Stimulated activated effector memory CD8-positive, alpha-beta T cell treated with anti-CD3 and anti-CD28 coated beads, Interleukin-12 subunit alpha, Interleukin-12 subunit beta, amount 100 ng/mL, for 72 hours (primary cell): Measurements from ENCODE around the gene SNX21.

ENCODE experiments used
- ATAC-seq: fragments of 150-1000 bp; cut with Tn5 transposase; 2 replicates; pipeline ENCODE4 v1.10.0; 2021
- DNase-seq, 2 donors: peaks; one replicate each; pipeline ENCODE4 v3.0.0; 2021 to 2022; ENCODE audit warnings: low spot score in 2 of 2
- H3K27ac Mint-ChIP-seq: one replicate; pipeline ENCODE4 v1.8.0; 2022; ENCODE audit warnings: mild to moderate bottlenecking, mixed read lengths
- H3K36me3 Mint-ChIP-seq: one replicate; pipeline ENCODE4 v1.8.0; 2022; ENCODE audit warnings: mild to moderate bottlenecking, mixed read lengths
- H3K4me1 Mint-ChIP-seq: one replicate; pipeline ENCODE4 v1.8.0; 2022; ENCODE audit warnings: mixed read lengths
- H3K4me3 Mint-ChIP-seq: one replicate; pipeline ENCODE4 v1.8.0; 2022; ENCODE audit warnings: mild to moderate bottlenecking, mixed read lengths
- H3K9me3 Mint-ChIP-seq: one replicate; pipeline ENCODE4 v1.8.0; 2022; ENCODE audit warnings: mixed read lengths

SNX21 gene

DNA sequence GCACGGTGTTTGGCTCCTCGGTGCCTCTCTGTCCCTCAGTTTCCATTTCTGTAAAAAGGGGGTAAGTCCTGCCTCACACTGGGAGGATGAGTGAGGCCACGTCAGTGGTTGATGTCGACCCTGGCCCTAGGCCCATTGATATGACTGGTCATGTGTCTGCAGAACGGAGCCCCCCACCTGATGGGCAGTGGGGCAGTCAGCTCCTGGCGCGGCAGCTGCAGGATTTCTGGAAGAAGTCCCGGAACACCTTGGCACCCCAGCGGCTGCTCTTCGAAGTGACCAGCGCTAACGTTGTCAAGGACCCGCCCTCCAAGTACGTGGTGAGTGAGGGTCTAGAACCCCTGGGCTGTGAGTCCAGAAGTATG, 1.2 kb downstream of the SNX21 start:
- ATAC-seq (no peak), DNase-seq (no peak)
- H3K4me1 Mint-ChIP-seq: peaks cover 10% of the 10 kb centered on the region
- H3K27ac Mint-ChIP-seq: peak overlapping the region; percentile 23
- H3K36me3 Mint-ChIP-seq: peaks cover 6% of the 10 kb centered on the region
- no peaks in the 10 kb centered on the region for H3K9me3 Mint-ChIP-seq
- peak overlapping the region; percentile 66 for H3K4me3 Mint-ChIP-seq

DNA sequence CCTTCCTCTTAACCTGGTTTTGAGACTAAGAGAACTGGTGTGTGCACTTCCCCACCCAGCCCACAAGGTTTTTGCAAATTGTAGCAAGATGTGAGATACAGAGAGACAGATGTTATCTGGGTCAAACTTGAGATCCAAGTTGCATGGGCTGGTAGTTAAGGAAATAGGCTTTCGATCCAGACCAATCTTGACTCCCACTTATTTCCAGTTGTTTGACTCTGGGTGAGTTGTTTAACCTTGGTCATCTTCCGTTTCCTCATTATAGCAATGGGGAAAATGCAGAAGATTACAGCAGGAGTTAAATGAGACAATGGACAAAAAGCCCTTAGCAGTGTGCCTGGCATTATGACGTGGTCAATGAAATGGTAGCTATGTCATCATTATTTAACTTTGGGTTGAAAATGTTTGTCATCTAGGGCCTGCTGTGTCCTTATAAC, 1.7 kb downstream of the SNX21 start:
- peaks cover 10% of the 10 kb centered on the region for H3K4me1 Mint-ChIP-seq
- no peaks in the 10 kb centered on the region for H3K9me3 Mint-ChIP-seq
- H3K36me3 Mint-ChIP-seq: peaks cover 6% of the 10 kb centered on the region
- H3K4me3 Mint-ChIP-seq: peak overlapping the region; percentile 66
- H3K27ac Mint-ChIP-seq: peak overlapping the region; percentile 23
- DNase-seq (no peak), ATAC-seq (no peak)

DNA sequence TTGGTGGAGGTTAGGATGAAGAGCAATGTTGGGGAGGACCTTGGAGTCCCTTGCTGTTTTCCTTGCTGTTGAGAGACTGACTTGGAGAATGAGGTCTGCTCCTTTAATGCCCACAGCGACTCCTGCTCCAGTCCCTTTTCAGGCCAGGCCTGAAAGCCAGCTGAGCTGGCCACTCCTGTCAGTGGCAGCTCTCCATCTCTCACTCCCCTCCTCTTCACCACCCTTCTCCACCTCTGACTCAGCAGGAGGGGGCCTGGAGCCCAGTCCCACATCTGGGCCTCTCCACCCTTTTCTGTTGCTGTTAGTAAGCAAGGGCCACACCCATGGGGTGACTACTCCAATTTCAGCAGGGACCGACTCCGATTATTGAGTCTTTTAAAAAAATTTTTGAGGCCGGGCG, 2.2 kb downstream of the SNX21 start:
- Mint-ChIP-seq H3K4me3 (no peak overlapping the region), H3K36me3 (peaks cover 6% of the 10 kb centered on the region), H3K9me3 (no peaks in the 10 kb centered on the region), H3K4me1 (peaks cover 10% of the 10 kb centered on the region), H3K27ac (peak overlapping the region; percentile 65)
- ATAC-seq (no peak), DNase-seq (no peak)

DNA sequence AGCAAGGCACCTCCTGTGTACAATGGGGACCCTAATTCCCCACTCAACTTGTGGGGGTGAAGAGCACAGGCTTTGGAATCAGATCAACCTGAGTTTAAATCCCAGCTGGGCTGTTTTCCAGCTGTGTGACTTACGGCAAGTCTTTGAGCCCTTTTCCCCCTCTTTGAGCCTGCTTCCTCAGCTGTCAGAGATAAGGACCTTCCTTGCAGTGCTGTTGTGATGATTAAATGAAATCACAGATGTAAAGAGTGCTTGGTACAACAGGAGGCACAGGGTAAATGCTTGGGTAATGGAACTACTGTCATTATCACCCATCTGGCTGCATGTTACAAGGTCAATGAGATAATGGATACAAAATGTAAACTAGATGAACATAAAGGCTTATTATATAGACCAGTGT, 3.2 kb downstream of the SNX21 start:
- peak overlapping the region; percentile 65 for H3K27ac Mint-ChIP-seq
- no peak overlapping the region for H3K4me3 Mint-ChIP-seq

DNA sequence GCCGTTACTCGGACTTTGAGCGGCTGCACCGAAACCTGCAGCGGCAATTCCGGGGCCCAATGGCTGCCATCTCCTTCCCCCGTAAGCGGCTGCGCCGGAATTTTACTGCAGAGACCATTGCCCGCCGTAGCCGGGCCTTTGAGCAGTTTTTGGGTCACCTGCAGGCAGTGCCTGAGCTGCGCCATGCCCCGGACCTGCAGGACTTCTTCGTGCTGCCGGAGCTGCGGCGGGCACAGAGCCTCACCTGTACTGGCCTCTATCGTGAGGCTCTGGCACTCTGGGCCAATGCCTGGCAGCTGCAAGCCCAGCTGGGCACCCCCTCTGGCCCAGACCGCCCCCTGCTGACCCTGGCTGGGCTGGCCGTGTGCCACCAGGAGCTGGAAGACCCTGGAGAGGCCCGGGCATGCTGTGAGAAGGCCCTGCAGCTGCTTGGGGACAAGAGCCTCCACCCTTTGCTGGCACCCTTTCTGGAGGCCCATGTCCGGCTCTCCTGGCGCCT, 7.2 kb downstream of the SNX21 start:
- peak overlapping the region; percentile 60 for H3K27ac Mint-ChIP-seq
- DNase-seq (no peak), ATAC-seq (no peak)
- H3K9me3 Mint-ChIP-seq: no peaks in the 10 kb centered on the region
- H3K36me3 Mint-ChIP-seq: peaks cover 36% of the 10 kb centered on the region
- H3K4me1 Mint-ChIP-seq: peaks cover 5% of the 10 kb centered on the region
- H3K4me3 Mint-ChIP-seq: no peak overlapping the region

More for the DNA sequence above, 3.2 kb downstream of the SNX21 start:
- ATAC-seq (no peak), DNase-seq (no peak)
- peaks cover 10% of the 10 kb centered on the region for H3K4me1 Mint-ChIP-seq
- H3K36me3 Mint-ChIP-seq: peaks cover 6% of the 10 kb centered on the region
- no peaks in the 10 kb centered on the region for H3K9me3 Mint-ChIP-seq

DNA sequence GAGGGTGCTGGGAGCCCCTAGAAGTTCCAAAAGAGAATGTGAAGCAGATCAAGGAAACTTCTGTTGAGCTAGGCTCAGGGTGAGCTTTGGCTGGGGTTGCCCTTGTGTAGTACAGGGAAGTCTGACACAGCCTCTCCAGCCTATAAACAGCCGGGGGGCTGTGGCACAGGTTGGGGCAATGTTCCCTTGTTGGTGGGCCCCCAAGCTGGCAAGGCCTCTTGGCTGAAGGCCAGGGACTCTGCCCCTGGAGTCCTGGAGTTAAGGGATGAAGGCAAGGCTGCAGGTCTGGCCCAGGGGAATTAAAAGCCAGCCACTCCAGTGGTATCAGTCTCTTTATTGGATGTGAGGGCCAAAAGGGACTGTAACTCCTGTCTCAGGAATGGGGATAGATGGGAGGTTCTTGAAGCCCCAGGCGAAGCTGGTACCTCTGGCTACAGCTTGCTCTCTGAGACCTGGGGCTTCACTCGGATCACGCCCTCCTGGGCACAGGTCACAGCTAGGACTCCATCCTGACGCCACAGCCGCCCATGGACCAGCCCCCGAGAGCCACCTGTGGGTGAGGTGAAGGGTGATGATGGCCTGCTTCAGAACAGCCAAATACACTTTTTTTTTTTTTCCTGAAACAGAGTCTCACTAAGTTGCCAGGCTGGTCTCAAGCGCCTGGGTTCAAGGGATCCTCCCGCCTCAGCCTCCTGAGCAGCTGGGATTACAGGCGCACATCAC, 8.0 kb downstream of the SNX21 start:
- Mint-ChIP-seq H3K4me1 (peaks cover 5% of the 10 kb centered on the region), H3K9me3 (no peaks in the 10 kb centered on the region), H3K27ac (peak overlapping the region; percentile 60), H3K4me3 (no peak overlapping the region), H3K36me3 (peaks cover 38% of the 10 kb centered on the region)
- DNase-seq (no peak), ATAC-seq (no peak)

DNA sequence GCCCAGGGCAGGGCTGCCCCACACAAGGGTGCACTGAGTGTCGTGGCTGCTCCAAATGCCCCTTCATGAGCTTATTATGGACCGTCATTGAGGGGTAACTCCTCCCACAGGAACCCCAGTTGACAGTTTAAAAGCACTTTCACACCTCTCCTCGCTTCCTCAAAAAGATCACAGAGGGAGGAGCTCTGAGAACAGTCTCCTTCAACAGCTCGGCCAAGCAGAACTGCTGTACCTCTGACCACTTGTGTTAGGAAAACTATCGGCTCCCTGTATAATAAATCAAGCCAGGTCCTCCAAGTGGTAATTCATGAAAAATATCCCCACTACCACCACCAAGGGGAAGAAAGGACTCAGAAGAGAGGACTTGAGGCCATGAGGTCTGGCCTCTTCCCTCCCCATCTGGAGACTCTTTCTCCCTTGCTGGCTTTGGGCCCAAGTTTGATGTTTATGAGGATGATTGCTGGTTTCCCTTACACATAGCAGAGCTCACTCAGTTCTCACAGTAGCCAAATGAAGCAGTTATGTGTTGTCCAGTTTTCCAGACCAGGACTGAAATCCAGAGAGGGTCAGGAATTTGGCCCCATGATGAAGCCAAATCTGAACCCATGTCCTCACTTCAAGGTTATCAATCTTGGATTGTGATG, 8.7 kb downstream of the SNX21 start:
- Mint-ChIP-seq H3K27ac (no peak overlapping the region), H3K9me3 (no peaks in the 10 kb centered on the region), H3K4me1 (peaks cover 5% of the 10 kb centered on the region), H3K36me3 (peaks cover 44% of the 10 kb centered on the region), H3K4me3 (no peak overlapping the region)
- ATAC-seq: no peak
- DNase-seq: no peak

DNA sequence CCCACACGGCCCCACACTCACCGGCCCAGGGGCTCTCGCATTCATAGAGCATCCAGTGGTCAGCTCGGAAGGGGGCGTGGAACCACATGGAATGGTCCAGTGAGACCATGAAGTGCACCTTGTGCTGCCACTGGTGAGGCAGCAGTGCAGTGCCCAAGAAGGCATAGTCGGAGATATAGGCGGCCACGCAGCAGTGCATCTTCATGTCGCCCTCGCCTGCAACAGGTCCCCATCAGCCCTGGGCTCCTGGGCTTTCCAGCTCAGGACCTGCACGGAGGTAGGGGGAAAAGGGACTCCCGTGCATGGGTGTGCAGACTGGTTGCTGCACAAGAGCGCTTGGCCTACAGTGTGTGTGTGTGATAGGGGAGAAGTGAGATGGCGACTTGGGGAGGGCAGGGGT, 9.9 kb downstream of the SNX21 start:
- Mint-ChIP-seq H3K36me3 (peaks cover 53% of the 10 kb centered on the region), H3K9me3 (no peaks in the 10 kb centered on the region), H3K4me1 (peaks cover 5% of the 10 kb centered on the region), H3K4me3 (no peak overlapping the region), H3K27ac (peak overlapping the region; percentile 80)
- DNase-seq (no peak), ATAC-seq (no peak)

DNA sequence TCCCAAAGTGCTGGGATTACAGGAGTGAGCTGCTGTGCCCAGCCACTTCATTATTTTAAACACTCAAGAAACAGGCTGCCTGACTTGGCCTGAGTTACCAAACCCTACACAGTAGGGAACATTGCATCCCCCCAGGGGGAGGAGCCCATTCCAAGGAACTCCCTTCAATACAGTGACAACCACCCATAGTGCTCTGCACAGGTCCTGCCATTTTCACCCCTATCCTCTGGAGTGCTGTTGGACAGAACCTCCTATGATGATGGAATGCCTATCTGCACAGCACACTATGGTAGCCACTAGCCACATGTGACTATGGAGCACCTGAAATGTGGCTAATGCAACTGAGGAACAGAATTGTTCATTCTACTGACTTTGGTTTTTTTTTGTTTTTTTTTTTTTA, 11.9 kb downstream of the SNX21 start:
- H3K4me3 Mint-ChIP-seq: no peak overlapping the region
- H3K4me1 Mint-ChIP-seq: peaks cover 10% of the 10 kb centered on the region
- peaks cover 61% of the 10 kb centered on the region for H3K36me3 Mint-ChIP-seq
- ATAC-seq (no peak), DNase-seq (no peak)
- H3K27ac Mint-ChIP-seq: no peak overlapping the region
- H3K9me3 Mint-ChIP-seq: no peaks in the 10 kb centered on the region

DNA sequence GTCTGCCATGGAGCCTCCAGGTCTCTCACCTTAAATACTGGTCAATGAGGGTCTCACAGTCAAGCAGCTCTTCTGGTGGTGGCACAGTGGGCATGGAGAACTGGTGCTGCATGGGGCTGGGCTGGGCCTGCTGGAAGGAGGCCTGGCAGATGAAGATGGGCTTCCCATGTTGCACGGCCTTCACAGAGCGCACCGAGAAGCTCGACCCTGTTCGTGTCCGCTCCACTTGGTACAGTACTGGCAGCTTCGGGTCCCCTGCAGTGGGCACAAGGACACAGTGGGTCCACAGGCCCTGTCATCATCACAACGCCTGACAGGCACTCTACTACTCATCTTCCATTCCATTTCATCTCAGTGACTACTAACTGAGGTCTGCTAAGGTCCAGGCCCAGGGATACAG, 14.8 kb downstream of the SNX21 start:
- ATAC-seq (no peak), DNase-seq (no peak)
- Mint-ChIP-seq H3K4me3 (no peak overlapping the region), H3K4me1 (peaks cover 8% of the 10 kb centered on the region), H3K9me3 (no peaks in the 10 kb centered on the region), H3K36me3 (peaks cover 68% of the 10 kb centered on the region), H3K27ac (no peak overlapping the region)

DNA sequence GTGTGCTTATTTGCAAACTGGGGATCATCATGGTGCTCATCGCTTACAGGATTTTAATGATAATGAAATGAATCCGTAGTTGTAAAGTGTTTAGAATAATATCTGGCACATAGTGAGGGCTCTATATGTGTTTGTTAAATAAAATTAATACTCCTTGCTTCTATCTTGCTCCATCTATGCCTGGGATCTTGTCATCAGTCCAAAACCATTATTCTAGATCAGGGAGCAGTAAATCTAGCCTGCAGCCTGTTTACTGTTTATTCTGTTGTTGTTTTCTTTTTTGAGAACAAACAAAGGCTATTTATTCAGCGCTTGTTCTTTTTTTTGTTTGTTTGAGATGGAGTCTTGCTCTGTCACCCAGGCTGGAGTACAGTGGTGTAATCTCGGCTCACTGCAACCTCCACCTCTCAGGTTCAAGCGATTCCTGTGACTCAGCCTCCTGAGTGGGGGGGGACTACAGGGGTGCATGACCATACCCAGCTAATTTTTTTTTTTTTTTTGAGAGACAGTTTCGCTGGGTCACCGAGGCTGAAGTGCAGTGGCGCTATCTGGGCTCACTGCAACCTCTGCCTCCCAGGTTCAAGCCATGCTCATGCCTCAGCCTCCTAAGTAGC, 15.5 kb downstream of the SNX21 start:
- Mint-ChIP-seq H3K4me3 (no peak overlapping the region), H3K36me3 (peaks cover 69% of the 10 kb centered on the region), H3K9me3 (no peaks in the 10 kb centered on the region), H3K27ac (no peak overlapping the region), H3K4me1 (peaks cover 6% of the 10 kb centered on the region)
- ATAC-seq: no peak
- DNase-seq: no peak

DNA sequence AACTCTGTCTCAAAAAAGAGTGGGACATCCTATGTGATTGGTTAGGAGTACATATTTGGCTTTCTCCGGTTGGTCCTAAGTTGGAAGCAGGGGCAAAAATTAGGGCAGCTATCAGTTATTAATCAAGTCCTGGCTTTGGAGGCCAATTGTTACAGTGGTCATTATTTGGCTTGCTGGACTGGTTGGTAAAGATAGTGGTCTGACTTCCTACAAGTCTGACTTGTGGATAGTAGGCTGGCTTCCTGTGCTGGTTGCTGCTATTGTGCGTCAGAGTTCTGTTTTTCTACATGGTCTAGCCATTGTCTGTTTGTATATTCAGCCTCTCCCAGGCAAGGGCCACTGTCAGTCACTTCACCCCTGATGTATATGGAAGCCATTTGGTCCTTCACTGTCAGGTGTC, 16.6 kb downstream of the SNX21 start:
- DNase-seq (no peak), ATAC-seq (no peak)
- Mint-ChIP-seq H3K9me3 (no peaks in the 10 kb centered on the region), H3K27ac (peak overlapping the region; percentile 48), H3K36me3 (peaks cover 57% of the 10 kb centered on the region), H3K4me3 (no peak overlapping the region), H3K4me1 (peaks cover 6% of the 10 kb centered on the region)

DNA sequence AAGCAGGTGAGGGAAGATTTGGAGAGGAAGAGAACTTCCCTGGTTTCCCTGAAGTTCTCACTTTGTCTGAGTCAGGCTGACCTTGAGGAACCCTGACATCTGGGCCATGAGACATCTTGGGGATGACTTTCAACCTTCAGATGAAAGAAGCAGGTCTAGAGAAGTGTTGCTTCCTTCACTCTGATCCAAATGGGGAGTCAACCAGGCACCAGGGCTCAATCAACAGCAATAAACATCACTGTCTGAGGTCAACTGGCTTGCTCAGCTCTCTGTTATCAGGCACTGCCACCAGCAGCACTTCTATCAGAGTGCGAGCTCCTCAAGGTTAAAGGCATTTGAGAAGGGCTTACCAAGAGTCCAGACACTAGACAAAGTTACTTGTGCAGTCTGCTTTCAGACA, 17.3 kb downstream of the SNX21 start:
- DNase-seq: no peak
- no peak overlapping the region for H3K4me3 Mint-ChIP-seq
- no peaks in the 10 kb centered on the region for H3K9me3 Mint-ChIP-seq
- peak overlapping the region; percentile 48 for H3K27ac Mint-ChIP-seq
- peaks cover 50% of the 10 kb centered on the region for H3K36me3 Mint-ChIP-seq
- peaks cover 7% of the 10 kb centered on the region for H3K4me1 Mint-ChIP-seq
- ATAC-seq: no peak

DNA sequence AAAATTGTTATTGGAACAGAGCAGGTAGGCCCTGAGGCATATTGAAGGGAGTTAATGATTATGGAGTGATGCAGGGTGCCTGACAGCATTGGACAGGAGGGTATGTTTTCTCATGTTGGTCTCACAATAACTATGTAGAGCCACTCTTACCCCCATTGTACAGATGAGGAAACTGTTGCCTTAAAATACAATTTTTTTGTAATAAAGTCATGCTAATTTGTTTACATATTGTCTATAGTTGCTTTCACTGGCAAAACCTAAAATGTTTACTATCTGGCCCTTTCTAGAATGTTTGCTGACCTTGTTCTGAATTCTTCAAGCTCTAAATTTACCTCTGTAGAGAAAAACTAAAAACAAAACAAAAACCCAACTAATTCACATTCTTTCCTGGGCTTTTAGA, 17.9 kb downstream of the SNX21 start:
- Mint-ChIP-seq H3K36me3 (peaks cover 44% of the 10 kb centered on the region), H3K27ac (no peak overlapping the region), H3K9me3 (no peaks in the 10 kb centered on the region), H3K4me3 (no peak overlapping the region), H3K4me1 (peaks cover 13% of the 10 kb centered on the region)
- DNase-seq (no peak), ATAC-seq (no peak)

DNA sequence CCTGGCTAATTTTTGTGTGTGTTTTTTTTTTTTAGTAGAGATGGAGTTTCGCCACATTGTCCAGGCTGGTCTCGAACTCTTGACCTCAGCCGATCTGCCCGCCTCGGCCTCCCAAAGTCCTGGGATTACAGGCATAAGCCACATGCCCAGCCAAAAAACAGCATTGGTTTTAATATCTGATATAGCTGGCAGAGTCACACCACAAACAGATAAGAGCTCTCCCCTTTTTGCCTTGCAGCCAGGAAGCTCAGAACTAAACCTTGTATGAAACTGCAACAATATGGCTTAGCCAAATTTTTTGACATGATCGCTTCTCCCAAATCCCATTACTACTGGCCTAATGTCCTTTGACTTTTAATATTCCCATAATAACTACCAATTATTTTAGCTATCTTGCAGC, 18.7 kb downstream of the SNX21 start:
- Mint-ChIP-seq H3K4me1 (peaks cover 14% of the 10 kb centered on the region), H3K36me3 (peaks cover 37% of the 10 kb centered on the region), H3K9me3 (no peaks in the 10 kb centered on the region), H3K27ac (no peak overlapping the region), H3K4me3 (no peak overlapping the region)
- ATAC-seq: no peak
- DNase-seq: no peak

DNA sequence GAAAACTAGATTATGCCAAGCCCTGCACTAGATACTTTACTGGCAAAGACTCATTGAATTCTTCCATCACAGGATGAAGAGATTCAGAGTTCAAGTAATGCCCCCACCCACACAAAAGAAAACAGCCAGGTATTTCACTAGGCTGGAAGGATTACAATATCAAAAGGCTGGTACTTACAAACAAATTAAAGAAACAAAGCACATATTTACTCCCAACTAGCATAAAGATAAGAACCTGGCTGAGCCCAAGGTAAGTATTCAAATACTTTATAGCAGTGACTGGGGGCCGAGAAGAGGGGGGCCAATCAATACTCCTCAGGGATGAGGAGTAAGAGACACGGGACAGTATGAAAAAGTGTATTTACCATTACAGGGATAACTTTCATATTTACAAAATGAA, 19.9 kb downstream of the SNX21 start:
- no peak for DNase-seq
- Mint-ChIP-seq H3K36me3 (peaks cover 29% of the 10 kb centered on the region), H3K4me3 (no peak overlapping the region)

More for the DNA sequence above, 19.9 kb downstream of the SNX21 start:
- H3K27ac Mint-ChIP-seq: no peak overlapping the region
- no peak for ATAC-seq
- no peaks in the 10 kb centered on the region for H3K9me3 Mint-ChIP-seq
- peaks cover 26% of the 10 kb centered on the region for H3K4me1 Mint-ChIP-seq
